Stomach (tissue), 9 donors: ENCODE results near the gene TTC9. TPM values are rescaled to one million over a fixed set of nuclear protein-coding genes. Genes with fewer than 3 reads are reported as not detected.

Experiments
- DNase-seq, 2 donors: peaks; one replicate each; pipeline versions ENCODE4 v3.0.0 to v3.0.0-alpha.2; 2013 to 2019
- H3K27ac ChIP-seq, 5 donors: fragments of 200-600 bp in 4 of 5; sonication (generic) in 4 of 5; one replicate each; pipeline ENCODE4 v1.5.1; 2013 to 2019; ENCODE audit warnings: mild to moderate bottlenecking in 1 of 5, moderate library complexity in 1 of 5
- H3K27me3 ChIP-seq, 3 donors: fragments of 200-600 bp; sonication (generic); one replicate each; pipeline ENCODE4 v1.5.1; 2017 to 2019; ENCODE audit warnings: mixed run types in 1 of 3
- H3K36me3 ChIP-seq, 4 donors: fragments of 200-600 bp; sonication (generic); 1 replicate in 3 of 4; 2 replicates in 1 of 4; pipeline ENCODE4 v1.5.1; 2016 to 2019
- H3K4me1 ChIP-seq, 4 donors: fragments of 200-600 bp; sonication (generic); one replicate each; pipeline ENCODE4 v1.5.1; 2016 to 2019
- H3K4me3 ChIP-seq, 4 donors: fragments of 200-600 bp; sonication (generic) in 3 of 4; one replicate each; pipeline ENCODE4 v1.5.1; 2016 to 2019; ENCODE audit warnings: mild to moderate bottlenecking in 1 of 4
- H3K9me3 ChIP-seq, 4 donors: fragments of 200-600 bp; sonication (generic); one replicate each; pipeline ENCODE4 v1.5.1; 2016 to 2019
- EP300 ChIP-seq: sonication (generic); formaldehyde crosslinking; IDR thresholded peaks from one replicate; pipeline ENCODE4 v1.6.1; 2017; ENCODE audit warnings: antibody characterized with exemption
- POLR2A ChIP-seq, 4 donors: fragments of 450-650 bp; IDR thresholded peaks; one replicate each; pipeline ENCODE4 v1.6.1; 2016; ENCODE audit warnings: antibody characterized with exemption in 4 of 4, control low read depth in 2 of 4, mild to moderate bottlenecking in 1 of 4, moderate library complexity in 1 of 4
- POLR2AphosphoS5 ChIP-seq, 3 donors: sonication (generic); formaldehyde crosslinking; IDR thresholded peaks; one replicate each; pipeline ENCODE4 v1.6.1; 2016; ENCODE audit warnings: antibody characterized with exemption in 3 of 3
- WGBS, 5 donors: extraction: QIAGEN DNeasy Blood & Tissue Kit in 3 of 5; methylation state at CpG; one replicate each; pipeline versions ENCODE4 v1.1.5 to v1.1.7; 2013 to 2018; 5-methylcytosine and 5-hydroxymethylcytosine counted together
- intact Hi-C: fragments of 100-400 bp; cut with DNase I; formaldehyde crosslinking; loops from one replicate; pipeline ENCODE4 v1.15.1; 2023; ENCODE audit warnings: low total_unique reads
- polyA plus RNA-seq, 3 donors: library from polyadenylated mRNA; stranded (reverse); fragments of 200-250 nt; gene quantifications; one replicate each; pipeline ENCODE4 v1.2.3, GENCODE V29; 2013
- total RNA-seq, 5 donors: library from RNA; depleted of rRNA; stranded (reverse); fragments of >200 nt; gene quantifications; one replicate each; pipeline versions ENCODE4 v1.1.0 to v1.2.3, GENCODE V29; 2014 to 2016
- TF ChIP-seq, protein P1 (sequence below), 7 experiments: fragments of 450-650 bp in 4 of 7; fragments of 200-600 bp in 3 of 7; sonication (generic) in 3 of 7; IDR thresholded peaks; one replicate each; pipeline ENCODE4 v1.5.1; 2016 to 2019; ENCODE audit warnings: antibody characterized with exemption in 7 of 7, control low read depth in 2 of 7, mild to moderate bottlenecking in 1 of 7
- donor health status: healthy with polysubstance abuse.
- donor health status: Bipolar disorder and iron deficiency.
- donor health status: healthy.

TTC9 gene
- total and polyA plus RNA-seq, 8 donors: 1.8 to 7.3 (median 4.7) TPM; not detected in 2

GRCh38 chr14:70602254-70602653, 39.5 kb upstream of the TTC9 start:
- TF ChIP-seq, protein P1, sequence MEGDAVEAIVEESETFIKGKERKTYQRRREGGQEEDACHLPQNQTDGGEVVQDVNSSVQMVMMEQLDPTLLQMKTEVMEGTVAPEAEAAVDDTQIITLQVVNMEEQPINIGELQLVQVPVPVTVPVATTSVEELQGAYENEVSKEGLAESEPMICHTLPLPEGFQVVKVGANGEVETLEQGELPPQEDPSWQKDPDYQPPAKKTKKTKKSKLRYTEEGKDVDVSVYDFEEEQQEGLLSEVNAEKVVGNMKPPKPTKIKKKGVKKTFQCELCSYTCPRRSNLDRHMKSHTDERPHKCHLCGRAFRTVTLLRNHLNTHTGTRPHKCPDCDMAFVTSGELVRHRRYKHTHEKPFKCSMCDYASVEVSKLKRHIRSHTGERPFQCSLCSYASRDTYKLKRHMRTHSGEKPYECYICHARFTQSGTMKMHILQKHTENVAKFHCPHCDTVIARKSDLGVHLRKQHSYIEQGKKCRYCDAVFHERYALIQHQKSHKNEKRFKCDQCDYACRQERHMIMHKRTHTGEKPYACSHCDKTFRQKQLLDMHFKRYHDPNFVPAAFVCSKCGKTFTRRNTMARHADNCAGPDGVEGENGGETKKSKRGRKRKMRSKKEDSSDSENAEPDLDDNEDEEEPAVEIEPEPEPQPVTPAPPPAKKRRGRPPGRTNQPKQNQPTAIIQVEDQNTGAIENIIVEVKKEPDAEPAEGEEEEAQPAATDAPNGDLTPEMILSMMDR (IDR thresholded peaks at IDR 0.05): no peak
- TF ChIP-seq POLR2AphosphoS5 (IDR thresholded peaks at IDR 0.05) (no peak), EP300 (no peak), POLR2A (IDR thresholded peaks at IDR 0.05) (no peak)
- peaks cover 0 to 12% (median 0%) of the 10 kb centered on the region in 3 donors for H3K27me3 ChIP-seq
- no peaks in the 10 kb centered on the region for H3K36me3 ChIP-seq
- H3K27ac ChIP-seq: no peak overlapping the region
- no peaks in the 10 kb centered on the region for H3K9me3 ChIP-seq
- intact Hi-C loops: no loop called here
- DNase-seq: no peak
- H3K4me1 ChIP-seq: peaks cover 12 to 33% (median 21%) of the 10 kb centered on the region in 4 donors
- no peak overlapping the region for H3K4me3 ChIP-seq
- WGBS, 5 donors: 79 to 93% (median 85%) methylated on average over 2 of the region's 2 CpGs

DNA sequence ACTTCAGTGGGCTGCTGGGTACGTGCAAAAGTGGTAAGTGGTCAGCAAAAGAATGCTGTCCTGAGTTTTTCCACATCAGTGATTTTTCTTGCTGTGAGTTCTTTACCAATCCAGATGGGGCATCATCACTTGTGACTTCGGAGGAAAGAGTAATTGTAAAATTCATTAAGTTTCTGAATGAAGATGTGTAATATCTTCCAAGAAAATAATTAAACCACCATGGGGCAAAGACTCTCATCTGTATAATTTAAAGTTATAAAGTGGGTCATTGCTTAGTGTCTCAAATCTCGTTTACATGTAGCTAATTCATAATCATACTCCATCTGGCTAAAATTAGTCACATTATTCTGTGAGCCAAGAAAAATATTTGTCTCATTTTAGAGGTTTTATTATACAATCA, 30.5 kb upstream of the TTC9 start:
- intact Hi-C loops: no loop called here
- Histone ChIP-seq H3K27ac (no peak overlapping the region), H3K36me3 (no peaks in the 10 kb centered on the region), H3K4me1 (no peaks in the 10 kb centered on the region), H3K9me3 (no peaks in the 10 kb centered on the region), H3K27me3 (peaks cover 2 to 30% (median 8%) of the 10 kb centered on the region in 3 donors), H3K4me3 (no peak overlapping the region)
- no peak for DNase-seq
- no peak for TF ChIP-seq POLR2A (IDR thresholded peaks at IDR 0.05)
- TF ChIP-seq, protein P1 (IDR thresholded peaks at IDR 0.05): no peak
- no peak for TF ChIP-seq EP300
- no peak for TF ChIP-seq POLR2AphosphoS5 (IDR thresholded peaks at IDR 0.05)
- WGBS, 5 donors: 44 to 61% (median 48%) methylated on average over 3 of the region's 3 CpGs

- H3K4me1 ChIP-seq: no peaks in the 10 kb centered on the region
- DNase-seq: no peak
- no peak for TF ChIP-seq EP300
- TF ChIP-seq, protein P1 (IDR thresholded peaks at IDR 0.05): no peak
- H3K36me3 ChIP-seq: no peaks in the 10 kb centered on the region
- WGBS, 5 donors: 91 to 95% (median 93%) methylated on average over 3 of the region's 3 CpGs
- intact Hi-C loops: no loop called here
- H3K27ac ChIP-seq: no peak overlapping the region
- H3K27me3 ChIP-seq: peaks cover 0 to 10% (median 0%) of the 10 kb centered on the region in 3 donors
- no peaks in the 10 kb centered on the region for H3K9me3 ChIP-seq
- H3K4me3 ChIP-seq: no peak overlapping the region
These were observed 25.1 kb upstream of the TTC9 start for GRCh38 chr14:70616646-70617045.

GRCh38 chr14:70618314-70618713, 23.4 kb upstream of the TTC9 start:
- DNase-seq: no peak
- H3K4me1 ChIP-seq: no peaks in the 10 kb centered on the region
- 56 to 70% (median 67%) methylated on average over 2 of the region's 2 CpGs for WGBS, 5 donors
- H3K36me3 ChIP-seq: no peaks in the 10 kb centered on the region
- no peak overlapping the region for H3K27ac ChIP-seq
- H3K4me3 ChIP-seq: no peak overlapping the region
- intact Hi-C loops: no loop called here
- no peak for TF ChIP-seq POLR2AphosphoS5 (IDR thresholded peaks at IDR 0.05)
- TF ChIP-seq, protein P1 (IDR thresholded peaks at IDR 0.05): no peak
- TF ChIP-seq POLR2A (IDR thresholded peaks at IDR 0.05): no peak
- TF ChIP-seq EP300: no peak
- peaks cover 0 to 6% (median 0%) of the 10 kb centered on the region in 3 donors for H3K27me3 ChIP-seq
- no peaks in the 10 kb centered on the region for H3K9me3 ChIP-seq
